Superior temporal gyrus (tissue), 1 donor: ENCODE data around the gene ZBTB7A.

Experiments used
- DNase-seq: peaks from one replicate; pipeline ENCODE4 v3.0.0-alpha.2; 2016; ENCODE audit errors: extremely low spot score

Gene ZBTB7A

GRCh38 chr19:4036576-4037300, 30.0 kb downstream of the ZBTB7A start:
- DNase-seq = no peak

- no peak for DNase-seq
These were observed 31.1 kb downstream of the ZBTB7A start for GRCh38 chr19:4035582-4035981.

DNA sequence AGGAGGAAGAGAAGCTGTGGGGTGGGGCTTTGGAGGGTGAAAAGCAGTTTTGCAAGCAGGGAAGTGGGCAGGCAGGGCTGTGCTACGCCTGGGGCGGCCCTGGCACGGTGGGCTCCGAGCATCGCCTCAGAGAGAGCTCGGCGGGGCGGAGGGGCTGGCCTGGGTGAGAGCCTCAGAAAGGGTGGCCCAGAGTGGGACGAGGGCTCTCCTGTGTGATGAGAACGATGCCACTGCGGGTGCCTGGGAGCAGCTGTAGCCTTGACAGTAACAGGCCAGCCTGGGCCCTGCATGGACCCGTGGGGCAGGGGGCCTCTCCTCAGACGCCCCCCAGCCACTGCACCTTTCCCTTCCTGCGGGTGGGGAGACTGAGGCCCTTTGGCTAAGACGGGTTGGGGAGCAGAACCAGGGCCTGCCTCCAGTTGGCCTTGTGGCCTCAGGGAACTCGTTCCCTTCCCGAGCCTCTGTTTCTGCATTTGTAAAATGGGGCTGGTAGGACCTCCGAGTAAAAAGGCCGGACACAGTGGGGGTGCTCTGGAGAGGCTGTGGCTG, 31.6 kb downstream of the ZBTB7A start:
- no peak for DNase-seq

DNA sequence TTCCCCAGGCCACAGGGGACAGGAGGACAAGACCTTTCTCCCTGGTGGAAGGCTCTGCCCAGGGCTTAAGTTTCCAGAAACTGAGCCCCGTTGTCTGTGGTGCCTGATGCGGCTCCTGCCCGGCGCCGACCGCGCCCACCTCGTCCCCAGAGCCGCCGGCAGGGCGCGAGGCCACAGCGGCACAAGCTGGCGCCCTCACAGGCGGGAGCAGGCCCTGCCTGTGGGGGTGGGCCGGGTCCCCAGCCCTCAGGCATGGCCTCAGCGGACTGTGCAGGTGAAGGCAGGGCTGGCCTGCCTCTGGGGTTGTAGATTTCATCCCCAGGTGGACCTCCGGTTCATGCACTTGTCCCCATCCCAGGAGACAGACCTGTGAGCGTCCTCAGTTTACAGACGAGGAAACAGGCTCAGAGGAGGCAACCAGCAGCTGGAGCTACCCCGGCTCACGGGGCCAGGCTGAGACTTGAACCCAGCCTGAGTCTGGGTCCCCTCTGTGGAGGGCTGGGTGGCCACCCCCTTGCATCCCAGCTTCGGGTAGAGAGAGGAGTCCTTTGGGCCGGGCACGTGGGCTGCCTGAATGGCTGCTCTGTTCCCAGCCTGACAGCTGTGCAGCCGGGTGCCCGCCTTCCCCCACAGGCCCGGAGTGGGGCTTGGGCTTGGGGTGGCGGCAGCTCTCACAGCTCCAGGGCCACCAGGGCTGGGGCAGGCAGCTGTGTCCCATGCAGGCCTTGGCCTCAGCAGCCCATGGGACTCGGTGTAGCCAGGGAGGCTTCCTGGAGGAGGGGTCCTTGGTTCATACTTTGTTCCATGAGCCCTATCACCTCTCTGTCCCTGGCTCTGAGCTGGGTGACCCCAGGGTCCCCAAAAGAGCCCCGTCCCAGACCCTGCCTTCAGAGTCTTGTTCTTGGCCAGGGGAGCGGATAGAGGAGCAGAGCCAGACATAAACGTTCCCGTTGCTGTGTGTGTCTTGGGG, 32.4 kb downstream of the ZBTB7A start:
- DNase-seq = peak; percentile 90

- no peak for DNase-seq
These were observed 33.4 kb downstream of the ZBTB7A start for GRCh38 chr19:4033028-4033956.

DNA sequence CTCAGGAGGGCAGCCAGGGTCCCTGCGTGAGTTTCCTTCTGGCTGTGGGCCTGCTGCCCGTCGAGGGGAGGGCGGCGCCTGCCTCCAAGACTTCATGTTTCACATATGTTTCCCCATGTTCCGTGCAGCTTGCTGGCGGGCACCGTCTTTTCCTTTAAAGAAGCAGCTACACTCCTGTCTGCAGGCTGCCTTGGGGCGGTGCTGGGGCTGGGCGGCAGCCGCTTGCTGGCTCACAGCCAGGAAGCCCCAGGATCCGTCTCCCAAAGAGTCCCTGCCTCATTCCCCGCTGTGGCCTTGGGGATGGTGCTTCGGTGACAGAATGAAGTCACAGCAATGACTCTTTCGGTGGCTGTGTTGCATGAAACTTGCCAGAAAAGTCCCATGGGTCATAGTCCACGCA, 34.3 kb downstream of the ZBTB7A start:
- DNase-seq = no peak

DNA sequence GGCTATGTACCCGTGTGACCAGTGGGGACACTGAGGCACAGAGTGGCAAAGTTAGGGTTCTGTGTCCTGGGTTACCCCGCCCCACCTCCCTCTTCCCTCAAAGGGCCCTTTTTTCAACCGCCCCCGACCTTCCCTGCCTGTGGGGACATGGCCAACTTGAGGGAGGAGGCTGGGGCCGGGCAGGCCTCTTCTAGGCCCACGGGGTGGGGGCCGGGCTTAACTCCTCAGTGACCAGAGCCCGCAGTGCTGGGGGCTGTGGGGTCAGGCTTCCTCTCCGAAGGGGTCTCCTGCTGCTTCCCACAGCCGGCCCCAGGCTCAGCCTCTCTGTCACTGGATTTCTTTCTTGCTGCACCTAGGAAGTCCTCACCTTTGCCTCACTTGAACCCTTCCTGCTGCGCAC, 35.3 kb downstream of the ZBTB7A start:
- no peak for DNase-seq

GRCh38 chr19:4030981-4031380, 35.7 kb downstream of the ZBTB7A start:
- DNase-seq = no peak

DNA sequence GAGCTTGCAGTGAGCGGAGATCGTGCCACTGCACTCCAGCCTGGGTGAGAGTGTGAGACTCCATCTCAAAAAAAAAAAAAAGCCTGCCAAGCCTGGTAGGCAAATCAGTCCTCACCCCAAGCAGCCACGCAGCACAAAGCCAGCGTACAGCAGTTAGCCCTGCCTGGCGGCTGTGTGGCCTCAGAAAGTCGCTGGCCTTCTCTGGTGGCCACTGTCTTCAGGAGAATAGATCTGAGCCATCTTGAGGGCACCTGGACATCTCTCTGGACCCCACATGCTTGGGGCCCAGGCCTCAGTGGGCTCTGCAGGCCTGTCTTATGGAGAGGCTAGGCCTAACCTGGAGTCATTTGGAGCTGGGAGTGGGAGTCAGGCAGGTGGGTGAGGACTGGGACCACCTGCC, 36.1 kb downstream of the ZBTB7A start:
- DNase-seq = no peak

DNA sequence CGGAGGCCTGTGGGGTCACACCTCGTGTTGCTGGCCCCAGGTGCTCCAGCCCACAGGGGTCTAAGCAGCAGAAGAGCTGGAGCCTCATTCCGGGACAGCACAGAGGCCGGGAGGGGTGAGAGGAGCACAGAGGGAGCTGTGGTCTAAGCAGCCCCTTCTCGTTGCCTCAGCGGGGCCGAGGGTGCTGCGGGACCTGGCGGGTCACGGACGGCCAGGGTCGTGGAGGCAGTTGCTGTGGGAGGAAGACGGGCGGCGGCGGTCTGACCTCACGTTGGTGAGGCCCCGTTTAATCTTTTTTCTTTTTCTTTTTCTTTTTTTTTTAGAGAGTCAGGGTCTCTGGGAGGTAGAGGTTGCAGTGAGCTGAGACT, 37.5 kb downstream of the ZBTB7A start:
- no peak for DNase-seq

DNA sequence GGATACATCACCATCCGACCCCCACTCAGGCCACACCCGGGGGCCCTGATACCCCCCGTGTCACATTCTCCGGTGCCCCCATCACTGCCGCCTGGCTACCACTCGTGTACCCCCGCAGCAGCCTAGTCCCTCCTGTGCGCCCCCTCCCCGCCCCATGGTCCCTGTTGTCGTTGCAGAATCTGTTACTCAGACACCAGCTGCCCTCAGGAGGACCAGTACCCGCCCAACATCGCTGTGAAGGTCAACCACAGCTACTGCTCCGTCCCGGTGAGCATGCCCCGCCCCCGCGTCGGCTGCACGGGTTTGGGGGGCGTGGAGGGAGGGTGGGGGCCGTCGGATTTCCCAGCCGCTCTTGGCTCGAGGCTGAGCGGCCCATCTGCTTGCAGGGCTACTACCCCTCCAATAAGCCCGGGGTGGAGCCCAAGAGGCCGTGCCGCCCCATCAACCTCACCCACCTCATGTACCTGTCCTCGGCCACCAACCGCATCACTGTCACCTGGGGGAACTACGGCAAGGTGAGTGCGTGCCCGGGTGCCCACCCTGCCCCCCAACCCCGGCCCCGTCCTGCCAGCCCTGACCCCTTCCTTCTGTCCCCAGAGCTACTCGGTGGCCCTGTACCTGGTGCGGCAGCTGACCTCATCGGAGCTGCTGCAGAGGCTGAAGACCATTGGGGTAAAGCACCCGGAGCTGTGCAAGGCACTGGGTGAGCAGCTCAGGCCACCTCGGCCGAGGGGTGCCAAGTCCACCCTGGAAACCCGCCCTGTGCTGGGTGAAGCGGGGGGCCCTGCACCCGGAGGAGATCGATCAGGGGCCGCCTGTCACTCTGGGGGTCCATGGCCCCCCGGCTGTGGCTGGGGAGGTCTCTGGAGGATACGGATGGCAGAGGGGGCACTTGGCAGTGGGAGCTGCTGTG, 38.1 kb downstream of the ZBTB7A start:
- DNase-seq = no peak

DNA sequence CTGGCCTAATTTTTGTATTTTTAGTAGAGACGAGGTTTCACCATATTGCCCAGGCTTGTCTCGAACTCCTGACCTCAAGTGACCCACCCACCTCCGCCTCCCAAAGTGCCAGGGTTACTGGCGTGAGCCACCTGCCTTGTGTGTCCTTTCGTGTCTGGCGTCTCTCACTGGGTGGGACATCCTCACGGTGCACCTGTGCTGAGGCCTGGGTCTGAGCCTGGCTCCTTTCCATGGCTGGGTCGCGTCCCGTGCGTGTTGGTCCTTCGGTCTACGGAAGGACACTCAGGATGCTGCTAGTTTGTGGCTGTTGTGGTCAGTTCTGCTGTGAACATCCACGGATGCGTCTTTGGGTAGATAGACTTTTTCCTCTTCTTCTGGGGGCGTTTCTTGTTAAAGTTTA, 39.6 kb downstream of the ZBTB7A start:
- DNase-seq = no peak

DNA sequence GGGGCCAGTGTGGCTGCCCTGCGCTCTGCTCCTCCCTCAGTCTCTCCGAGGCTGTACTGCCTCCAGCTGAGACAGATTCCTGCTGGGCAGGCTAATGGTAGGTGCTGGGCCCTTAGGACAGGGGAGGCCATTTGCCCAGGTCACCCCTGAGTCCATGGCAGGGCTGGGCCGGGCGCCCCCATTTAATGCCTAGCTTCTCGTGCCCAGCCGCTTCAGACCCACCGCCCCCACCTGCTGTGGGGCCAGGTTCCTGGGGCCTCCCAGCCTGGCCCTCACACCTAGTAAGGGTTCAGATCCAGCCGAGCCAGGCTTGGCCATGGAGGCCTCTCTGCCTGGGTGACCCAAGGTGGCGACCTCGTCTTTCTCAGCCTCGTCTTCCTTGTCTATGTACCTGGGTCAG, 41.4 kb downstream of the ZBTB7A start:
- no peak for DNase-seq

DNA sequence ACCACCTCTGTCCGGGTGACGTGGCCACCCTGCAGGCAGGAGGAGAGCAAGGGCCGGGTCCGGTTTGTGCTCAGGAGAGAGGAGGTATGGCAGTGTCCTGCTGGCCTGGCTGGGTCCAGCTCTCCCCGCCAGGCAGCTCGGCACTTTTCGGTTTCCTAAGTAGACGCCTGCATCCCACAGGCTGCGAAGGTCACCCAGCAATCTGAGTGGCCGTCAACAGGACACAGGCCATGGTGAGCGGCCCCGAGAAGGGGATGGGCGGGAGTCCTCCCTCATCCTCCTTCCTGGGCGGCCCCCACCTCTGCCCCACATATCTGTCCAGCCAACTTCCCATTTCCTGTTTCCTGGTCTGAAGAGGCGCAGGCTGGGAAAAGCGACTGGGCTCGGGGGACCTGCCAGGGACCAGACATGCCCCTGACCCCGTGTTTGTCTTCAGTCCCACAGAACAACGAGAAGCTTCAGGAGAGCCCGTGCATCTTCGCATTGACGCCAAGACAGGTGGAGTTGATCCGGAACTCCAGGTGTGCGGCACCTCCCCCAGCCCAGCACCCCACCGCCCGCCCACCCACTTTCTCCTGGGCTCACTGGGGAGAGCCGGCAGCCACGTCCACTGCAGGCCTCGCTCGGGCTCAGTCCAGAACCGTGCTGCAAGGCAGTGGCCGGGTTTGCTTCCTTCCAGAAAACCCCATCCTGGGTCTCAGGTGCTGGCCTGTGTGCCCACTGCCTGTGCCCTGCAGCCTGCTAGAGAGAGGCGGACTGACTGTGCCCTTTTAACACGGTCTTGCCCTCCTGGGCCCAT, 42.9 kb downstream of the ZBTB7A start:
- no peak for DNase-seq

GRCh38 chr19:4019578-4019977, 47.1 kb downstream of the ZBTB7A start:
- DNase-seq = no peak

DNA sequence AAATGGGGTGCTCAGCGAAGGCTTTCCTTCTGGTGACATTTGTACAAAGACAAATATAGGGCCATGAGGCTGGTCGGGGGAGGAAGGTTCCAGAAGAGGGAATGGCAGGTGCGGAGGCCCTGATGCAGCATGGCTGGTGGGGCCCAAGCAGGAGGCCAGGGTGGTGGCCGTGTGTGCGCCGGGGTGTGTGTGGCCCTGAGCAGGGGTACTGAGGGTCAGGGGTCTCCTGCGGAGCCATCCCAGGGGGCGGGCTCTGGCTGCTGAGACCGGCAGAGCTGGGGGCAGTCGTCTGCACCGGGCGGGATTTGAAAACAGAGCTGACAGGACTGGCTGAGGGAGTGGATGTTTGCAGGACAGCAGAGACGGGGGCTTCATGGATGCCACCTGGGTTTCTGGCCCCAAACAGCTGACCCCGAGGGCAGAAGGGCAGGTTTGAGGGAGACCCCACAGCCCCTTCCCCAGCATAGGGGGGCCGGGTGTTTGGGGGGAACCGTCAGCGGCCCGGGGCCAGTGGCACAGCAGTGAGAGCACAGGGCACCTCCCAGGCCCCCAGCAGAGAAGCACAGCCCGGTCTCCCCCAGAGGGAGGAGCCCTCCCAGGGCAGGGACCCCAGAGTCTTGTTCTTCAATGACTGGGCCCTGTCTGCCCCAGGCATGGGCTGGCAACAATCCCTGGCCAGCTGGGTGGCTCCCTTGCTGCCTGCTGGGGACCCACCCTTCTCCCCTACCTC, 47.8 kb downstream of the ZBTB7A start:
- DNase-seq = no peak

- DNase-seq = peak; percentile 64
These were observed 48.5 kb downstream of the ZBTB7A start for GRCh38 chr19:4018140-4018613.

- DNase-seq = no peak
These were observed 49.6 kb downstream of the ZBTB7A start for GRCh38 chr19:4016903-4017638.
